ENCODE measurements around the gene CHAF1B.

Gene CHAF1B

DNA sequence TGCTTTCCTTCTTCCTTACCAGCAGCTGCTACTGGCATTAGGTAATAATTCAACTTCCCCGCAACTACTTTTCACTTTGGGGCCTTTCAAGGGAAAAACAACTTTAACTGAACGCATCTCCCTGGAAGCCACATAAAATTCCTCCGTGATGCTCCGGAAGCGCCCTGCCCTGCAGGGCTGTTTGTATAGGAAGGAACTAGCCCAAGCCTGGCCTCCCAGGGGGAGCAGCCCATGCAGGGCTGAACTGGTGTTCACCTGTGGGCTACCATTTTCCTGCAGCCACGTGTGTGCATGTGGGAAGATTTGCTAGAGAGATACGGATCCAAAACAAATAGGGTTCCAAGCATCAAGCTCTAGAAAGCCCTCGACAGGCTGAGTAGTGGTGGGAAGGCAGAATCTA, 80.3 kb downstream of the CHAF1B start:
- Histone ChIP-seq H3K9ac (no peak overlapping the region), H3K27ac (no peak overlapping the region)
- TF ChIP-seq, protein P1, sequence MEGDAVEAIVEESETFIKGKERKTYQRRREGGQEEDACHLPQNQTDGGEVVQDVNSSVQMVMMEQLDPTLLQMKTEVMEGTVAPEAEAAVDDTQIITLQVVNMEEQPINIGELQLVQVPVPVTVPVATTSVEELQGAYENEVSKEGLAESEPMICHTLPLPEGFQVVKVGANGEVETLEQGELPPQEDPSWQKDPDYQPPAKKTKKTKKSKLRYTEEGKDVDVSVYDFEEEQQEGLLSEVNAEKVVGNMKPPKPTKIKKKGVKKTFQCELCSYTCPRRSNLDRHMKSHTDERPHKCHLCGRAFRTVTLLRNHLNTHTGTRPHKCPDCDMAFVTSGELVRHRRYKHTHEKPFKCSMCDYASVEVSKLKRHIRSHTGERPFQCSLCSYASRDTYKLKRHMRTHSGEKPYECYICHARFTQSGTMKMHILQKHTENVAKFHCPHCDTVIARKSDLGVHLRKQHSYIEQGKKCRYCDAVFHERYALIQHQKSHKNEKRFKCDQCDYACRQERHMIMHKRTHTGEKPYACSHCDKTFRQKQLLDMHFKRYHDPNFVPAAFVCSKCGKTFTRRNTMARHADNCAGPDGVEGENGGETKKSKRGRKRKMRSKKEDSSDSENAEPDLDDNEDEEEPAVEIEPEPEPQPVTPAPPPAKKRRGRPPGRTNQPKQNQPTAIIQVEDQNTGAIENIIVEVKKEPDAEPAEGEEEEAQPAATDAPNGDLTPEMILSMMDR (IDR thresholded peaks at IDR 0.05) = no peak

DNA sequence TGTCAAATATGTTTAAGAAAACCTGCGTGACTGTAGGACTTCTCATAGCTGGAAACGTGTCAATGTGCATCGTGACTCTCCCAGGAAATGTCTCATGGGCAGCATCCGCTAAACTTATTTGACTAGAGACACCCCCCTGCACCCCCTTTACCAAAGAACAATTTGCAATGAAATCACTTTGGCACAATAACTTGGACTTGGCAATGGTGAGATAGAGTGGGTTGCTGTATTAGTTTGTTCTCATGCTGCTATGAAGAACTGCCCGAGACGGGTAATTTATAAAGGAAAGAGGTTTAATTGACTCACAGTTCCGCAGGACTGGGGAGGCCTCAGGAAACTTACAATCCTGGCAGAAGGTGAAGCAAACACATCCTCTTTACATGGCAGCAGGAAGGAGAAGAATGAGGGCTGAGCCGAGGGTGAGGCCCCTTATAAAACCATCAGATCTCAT, 80.9 kb downstream of the CHAF1B start:
- H3K4me2 ChIP-seq (ENCODE audit: low read length) = no peak overlapping the region
- H3K27ac ChIP-seq = no peak overlapping the region
- H3K4me3 ChIP-seq (ENCODE audit: low read depth, low read length) = no peak overlapping the region
- H2AFZ ChIP-seq = no peak overlapping the region
- no peaks in the 10 kb centered on the region for H3K9me3 ChIP-seq (ENCODE audit: control insufficient read depth, low read length)
- H3K4me1 ChIP-seq = no peaks in the 10 kb centered on the region
- H3K79me2 ChIP-seq = no peaks in the 10 kb centered on the region
- H3K27me3 ChIP-seq (ENCODE audit: control insufficient read depth, insufficient read depth, low read length) = no peaks in the 10 kb centered on the region
- H3K36me3 ChIP-seq (ENCODE audit: control insufficient read depth, insufficient read depth, low read length) = no peaks in the 10 kb centered on the region
- no peak overlapping the region for H3K9ac ChIP-seq
- TF ChIP-seq, protein P1 (IDR thresholded peaks at IDR 0.05) = no peak

More for the DNA sequence above, 80.3 kb downstream of the CHAF1B start:
- H3K79me2 ChIP-seq = no peaks in the 10 kb centered on the region
- H3K9me3 ChIP-seq (ENCODE audit: control insufficient read depth, low read length) = no peaks in the 10 kb centered on the region
- no peak overlapping the region for H3K4me2 ChIP-seq (ENCODE audit: low read length)
- H2AFZ ChIP-seq = no peak overlapping the region
- H3K4me1 ChIP-seq = no peaks in the 10 kb centered on the region
- H3K4me3 ChIP-seq (ENCODE audit: low read depth, low read length) = no peak overlapping the region
- H3K27me3 ChIP-seq (ENCODE audit: control insufficient read depth, insufficient read depth, low read length) = no peaks in the 10 kb centered on the region
- no peaks in the 10 kb centered on the region for H3K36me3 ChIP-seq (ENCODE audit: control insufficient read depth, insufficient read depth, low read length)
